Smooth muscle cell of the brain vasculature (primary cell): Measurements from ENCODE around the gene MMP11.

ENCODE experiments used
- DNase-seq: peaks from one replicate; pipeline ENCODE4 v3.0.0-alpha.2; 2012; ENCODE audit warnings: low read depth, low spot score

MMP11 gene

DNA sequence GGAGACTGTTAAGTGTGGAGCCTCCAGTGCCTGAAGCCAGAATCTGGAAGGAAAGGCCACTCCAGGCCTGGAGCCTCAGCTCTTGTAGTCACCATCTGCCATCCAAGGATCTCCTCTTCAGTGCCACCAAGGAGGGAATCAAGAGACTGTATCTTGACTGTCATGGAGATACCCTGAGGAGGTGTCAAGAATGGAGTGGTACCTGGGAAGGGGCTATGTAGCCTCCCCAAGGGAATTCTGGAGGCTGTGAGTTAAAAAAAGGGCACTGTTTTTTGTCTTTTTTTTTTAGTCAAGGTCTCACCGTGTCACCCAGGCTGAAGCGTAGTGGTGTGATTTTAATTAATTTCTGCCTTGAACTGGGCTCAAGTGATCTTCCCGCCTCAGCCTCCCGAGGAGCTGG is 13.1 kb upstream of the MMP11 start:
- no peak for DNase-seq

DNA sequence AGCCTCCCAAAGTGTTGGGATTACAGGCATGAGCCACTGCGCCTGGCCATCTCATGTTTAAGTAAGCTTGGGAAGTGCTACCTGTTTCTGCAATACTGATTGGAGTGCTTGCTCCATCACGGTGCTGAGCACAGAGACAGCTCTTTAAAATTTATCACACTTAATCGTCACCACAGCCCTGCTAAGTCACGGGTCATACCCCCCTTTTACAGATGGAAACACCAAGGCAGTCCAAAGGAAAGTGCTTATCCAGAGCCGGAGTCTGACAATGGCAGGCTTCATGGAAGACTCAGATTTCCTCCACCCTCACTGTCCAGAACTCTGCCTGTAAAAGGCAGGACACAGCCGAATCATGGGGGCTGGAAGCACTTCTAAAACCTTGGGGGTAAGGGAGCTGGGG is 12.6 kb upstream of the MMP11 start:
- no peak for DNase-seq

DNA sequence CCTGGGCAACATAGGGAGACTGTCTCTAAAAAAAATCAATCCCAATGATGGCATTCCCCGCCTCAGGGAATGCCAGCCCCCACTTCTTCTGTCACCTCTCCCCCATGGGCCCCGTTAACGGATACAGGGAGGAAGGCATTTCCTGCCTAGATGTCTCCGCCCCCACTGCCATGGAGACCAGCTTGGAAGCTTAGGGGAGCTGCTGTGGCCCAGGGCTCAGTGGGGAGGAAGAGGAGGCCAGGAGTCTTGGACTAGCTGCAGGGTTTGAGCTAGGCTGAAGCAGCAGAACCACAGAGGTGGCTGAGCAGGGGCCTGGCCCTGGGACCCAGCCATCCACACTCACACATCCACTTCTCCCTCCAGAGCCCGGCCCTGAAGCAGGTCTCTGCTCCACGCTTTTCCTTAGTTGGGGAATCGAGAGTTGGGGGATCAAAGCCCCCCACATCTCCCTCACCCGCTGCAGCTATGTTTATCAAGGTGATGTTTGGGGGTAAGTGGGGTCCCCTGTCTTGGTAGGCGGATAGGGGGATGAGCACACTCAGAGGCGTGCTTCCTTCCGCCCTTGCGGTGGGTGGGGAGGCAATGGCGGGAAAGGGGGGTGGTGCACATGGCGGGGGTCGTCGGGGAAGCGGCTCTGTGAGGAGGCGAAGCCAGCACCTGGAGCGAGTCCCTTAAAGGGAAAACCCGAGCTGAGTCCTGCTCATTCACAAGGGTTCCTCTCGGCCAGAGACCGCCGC is 9.6 kb upstream of the MMP11 start, which contains the start of gene C22orf15:
C22orf15 (plus strand) TSS at position 149 of the 737 bp plus-strand sequence; CDS start at position 466, 317 bp downstream.
- no peak for DNase-seq

DNA sequence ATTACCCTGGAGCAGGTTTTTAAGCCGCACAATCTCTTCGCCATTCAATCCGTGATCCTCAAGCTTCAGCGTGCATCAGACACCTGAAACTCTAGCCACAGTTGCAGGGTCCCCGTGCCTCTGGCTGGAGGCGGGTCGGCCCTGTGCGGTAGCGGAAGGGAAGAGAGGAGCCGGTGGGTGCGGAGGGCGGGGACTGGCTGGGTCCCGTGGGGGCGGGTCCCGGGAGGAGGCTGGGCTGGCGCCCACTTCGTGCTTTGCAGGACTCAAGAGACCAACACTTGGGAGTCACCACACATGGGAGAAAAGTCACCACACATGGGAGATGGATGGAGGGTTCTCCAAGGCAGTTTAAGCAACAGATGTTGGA is 9.1 kb upstream of the MMP11 start:
- DNase-seq: no peak

DNA sequence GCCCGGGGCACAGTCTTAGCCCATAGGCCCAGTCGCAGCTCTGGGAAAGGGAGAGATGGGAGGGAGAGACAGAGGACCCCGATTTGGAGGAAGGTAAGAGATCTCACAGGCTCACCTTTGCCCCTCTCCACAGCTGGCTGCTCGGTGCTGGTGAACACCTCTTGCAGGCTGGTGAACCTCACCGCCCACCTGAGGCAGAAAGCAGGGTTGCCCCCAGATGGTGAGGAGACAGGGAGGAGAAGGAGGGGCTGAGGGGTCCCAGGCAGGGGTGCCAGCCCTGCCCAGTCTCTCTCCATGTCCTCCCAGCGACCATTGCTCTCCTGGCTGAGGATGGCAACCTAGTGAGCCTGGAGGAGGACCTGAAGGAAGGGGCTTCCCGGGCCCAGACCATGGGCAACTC is 8.7 kb upstream of the MMP11 start:
- DNase-seq: no peak

DNA sequence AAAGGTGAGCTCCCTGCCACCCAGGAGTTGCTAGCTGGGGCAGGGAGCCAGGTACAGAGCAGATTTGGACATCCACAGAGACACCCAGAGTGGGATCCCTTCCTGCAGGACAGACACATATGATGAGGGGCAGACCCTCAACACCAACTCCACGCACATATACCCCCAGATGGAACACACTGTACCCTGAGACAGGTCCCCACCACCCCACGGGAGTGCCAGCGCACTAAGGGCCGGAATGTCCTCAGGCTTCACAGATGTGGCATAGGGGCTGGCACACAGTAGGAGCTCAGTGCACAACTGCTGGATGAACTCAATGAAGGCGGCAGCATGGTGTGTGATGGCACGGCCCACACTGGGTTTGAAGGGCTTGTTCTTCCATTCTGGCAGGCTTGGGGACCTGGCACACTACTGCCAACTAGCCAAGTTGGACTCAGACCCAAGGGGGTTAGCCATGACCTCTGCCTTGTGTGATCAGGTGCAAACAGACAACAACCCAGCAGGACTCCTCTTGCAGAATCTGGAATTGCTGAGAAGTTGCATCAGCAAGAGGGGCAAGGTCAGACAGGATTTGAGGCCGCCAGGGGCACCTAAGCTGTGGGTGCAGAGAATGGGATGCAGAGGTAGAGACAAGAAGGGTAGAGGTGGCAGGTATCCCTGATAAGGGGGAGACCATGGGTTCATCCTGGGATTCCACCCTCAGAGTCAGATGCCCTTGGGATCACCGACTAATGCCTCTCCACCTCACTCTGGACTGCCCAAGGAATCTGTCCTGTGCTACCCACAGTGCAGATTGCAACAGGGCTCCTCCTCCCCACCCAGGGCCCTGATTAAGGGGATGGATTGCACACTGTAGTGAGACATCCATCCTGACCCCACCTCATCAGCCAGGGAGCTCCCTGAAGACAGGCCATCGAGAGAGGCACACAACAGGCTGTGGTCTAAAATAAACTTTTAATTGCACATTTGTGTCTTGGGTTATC is 7.5 kb upstream of the MMP11 start:
- DNase-seq: no peak

DNA sequence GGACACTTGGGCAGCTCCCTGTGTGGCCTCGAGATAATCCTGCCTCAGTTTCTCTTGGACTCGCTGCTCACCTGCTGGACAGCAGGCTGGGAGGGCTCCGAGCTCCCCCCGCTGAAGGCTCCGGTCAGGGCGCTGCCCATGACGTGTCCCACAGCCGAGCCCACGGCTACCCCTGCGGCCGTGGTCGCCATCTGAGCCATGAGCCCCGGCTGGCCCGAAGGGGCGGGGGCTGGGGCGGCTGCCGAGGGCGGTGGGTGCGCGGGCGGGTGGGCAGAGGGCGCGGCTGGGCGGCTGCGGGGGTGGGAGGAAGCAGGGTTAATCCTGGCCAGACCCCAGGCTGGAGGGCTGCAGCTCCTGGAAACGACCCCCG is 5.4 kb upstream of the MMP11 start:
- no peak for DNase-seq

DNA sequence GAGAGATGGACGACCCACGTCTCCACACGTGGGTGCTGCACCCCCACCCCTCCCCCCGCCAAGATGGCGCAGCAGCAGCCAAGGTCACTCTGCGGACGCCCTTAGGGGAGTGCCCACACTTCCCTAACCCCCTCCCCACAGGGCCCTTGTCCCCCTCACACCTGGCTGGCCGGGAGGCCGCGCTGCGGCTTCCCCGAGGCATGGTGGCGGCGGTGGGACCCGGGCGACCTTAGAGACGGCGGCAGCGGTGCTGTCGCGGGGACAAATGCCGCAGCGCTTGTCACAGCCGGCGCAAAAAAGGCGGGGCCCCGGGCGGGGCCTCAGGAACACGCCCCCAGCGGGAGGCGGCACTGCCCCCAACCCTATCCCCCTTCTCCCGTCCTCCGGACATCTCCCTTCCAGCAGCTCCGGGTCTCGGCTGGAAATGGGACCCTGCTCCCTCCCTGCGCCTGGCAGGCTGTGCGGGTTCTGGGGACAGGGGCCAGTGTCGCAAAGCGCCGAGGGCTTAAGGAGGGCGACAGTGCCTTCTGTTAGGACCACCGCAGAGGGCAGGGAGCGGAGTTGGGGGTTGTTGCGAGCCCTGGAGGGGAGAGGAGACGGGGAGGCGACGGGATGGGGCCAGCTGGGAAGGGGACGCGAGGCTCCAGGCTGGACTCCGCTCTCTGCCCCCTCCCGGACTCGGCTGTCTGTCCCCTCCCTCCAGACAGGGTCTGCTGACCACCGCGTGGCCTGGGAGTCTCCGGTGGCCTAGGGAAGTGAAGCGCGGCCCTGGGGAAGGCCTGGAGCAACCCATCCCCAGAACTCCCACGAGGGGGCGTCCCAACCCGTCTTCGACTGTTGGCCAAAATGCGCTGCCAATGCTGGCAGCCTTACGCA is 4.7 kb upstream of the MMP11 start, which contains the start of gene CHCHD10:
CHCHD10 (minus strand) TSS at position 300 of the 876 bp plus-strand sequence; CDS start at position 202, 98 bp downstream.
- DNase-seq: peak; percentile 18

DNA sequence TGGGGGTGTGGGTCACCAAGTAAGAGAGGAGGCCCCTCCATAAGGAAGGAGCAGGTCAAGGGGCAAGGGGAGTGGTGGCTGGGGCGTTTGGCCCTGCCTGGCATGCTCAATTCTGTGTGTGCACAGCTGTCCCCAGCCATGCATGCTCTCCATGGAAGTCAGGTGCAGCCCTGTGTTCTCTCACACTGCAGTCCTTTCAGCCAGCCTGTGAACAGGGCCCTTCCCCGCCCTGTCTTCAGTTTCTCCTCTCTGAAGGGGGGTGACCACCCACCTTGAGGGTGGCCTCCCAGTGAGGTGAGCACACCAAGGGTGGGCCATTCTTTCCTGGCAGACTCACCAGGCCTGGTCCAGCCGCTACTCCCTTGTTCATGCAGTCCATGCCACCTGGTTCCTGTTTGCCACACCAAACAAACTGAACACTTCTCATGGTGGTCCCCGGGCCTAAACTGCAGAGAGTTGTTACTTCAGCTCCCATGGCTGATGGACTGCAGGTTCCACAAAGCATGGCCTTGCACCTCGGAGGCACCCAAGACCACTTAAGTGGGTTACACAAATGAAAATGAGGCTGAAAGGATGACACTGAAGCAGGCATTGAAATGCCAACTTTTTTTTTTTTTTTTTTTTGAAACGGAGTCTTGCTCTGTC is 3.2 kb upstream of the MMP11 start:
- DNase-seq: no peak

DNA sequence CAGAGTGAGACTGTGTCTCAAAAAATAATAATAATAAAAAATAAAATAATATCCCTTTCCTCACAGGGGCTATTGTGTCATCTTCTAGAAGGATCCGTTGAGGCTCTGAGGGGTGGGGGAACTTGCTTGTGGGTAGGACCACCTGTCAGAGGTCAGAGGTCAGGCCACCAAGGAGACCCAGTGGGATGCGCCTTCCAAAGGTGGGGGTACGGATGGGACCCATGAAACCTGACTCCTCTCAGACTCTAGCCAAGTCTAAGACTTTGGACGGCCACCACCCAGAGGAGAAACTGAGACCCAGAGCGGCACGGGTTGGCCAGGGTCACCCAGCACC is 367 bp upstream of the MMP11 start:
- DNase-seq: no peak

DNA sequence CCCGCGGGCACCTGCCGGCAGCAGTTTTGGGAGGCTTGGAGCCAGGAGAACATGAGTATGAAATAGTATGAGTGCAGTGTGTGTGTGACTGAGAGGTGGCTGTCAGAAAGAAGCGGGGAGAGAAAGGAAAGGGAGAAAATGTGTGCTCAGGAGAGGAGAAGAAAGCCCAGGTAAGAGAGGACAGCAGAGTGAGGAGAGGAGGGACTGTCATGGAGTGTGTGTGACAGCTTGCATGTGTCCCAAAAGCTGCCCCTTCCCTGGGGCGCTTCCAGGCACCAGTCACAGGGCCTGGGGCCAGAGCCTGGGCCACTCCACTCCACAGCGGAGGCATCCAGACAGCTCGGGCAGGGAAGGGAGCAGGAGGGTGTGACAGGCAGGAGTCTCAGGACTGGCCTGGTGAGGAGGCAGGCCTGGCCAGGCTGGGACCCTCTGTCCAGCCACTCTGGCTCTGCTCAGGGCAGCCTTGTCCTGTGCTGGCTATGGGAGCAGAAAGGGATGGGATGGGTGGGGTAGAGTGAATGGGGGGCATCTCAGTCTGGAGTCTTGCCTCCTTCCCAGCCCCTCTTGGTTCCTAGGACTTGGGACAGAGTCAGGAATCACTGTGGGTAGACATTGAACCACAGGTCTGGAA is 949 bp downstream of the MMP11 start:
- DNase-seq: no peak

DNA sequence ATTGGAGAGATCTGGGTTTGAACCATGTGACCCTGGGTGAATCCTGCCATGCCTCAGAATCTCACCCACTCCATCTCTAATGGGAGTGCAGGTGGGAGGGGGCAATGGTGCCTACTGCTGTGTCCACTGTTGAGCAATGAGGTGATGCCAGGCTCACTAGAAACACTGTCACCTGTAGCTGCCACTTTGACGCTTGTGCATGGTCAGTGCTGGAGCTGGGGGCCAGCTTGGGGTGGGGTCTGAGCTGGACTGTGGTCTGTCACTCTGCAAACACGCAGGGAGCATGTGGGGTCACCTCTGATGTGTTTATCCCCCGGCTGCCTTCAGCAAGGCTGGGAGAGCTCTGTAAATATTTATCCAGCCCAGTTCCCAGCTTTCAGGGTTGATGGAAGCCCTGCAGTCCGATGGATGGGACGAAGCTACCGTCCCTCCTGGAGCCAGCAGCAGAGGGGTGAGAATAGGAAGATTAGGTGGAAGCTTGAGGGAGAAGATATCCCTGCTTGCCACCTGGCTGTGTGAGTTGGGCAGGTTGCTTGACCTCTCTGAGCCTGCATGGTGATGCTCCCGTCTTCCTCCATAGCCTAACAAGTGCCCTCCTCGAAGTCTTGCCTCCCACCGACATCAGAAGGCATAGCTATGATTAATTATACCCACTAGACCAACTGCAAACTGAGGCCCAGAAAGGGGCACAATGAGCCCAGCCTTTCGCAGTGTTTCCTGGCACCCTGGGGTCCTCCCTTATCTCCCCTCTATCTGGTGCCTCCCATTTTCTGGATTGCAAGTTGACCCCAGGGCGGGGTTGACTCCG is 1.7 kb downstream of the MMP11 start:
- no peak for DNase-seq

DNA sequence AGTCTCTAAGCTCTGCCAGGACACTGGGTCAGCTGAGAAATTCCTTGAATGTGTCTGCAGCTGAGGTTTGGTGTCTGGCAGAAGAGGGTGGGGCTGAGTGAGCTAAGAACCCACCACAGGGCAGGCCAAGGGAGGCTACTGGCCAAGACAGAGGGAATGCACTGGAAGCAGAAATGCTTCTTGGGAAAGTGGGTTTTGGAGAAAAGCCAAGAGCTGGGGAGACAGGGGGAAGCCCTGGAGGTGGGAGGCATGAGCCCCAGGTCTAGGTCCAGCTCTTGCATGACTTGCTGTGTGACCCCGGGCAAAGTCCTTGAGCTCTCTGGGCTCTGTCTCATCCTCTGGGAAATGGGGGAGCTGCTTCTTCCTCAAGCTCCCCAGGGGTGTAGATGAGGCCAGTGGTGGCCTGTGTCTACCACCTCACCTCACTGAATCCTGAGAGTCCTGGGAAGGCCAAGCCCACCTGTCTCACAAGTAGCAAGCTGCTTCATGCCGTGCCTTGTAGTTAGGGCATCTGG is 2.3 kb downstream of the MMP11 start:
- no peak for DNase-seq

DNA sequence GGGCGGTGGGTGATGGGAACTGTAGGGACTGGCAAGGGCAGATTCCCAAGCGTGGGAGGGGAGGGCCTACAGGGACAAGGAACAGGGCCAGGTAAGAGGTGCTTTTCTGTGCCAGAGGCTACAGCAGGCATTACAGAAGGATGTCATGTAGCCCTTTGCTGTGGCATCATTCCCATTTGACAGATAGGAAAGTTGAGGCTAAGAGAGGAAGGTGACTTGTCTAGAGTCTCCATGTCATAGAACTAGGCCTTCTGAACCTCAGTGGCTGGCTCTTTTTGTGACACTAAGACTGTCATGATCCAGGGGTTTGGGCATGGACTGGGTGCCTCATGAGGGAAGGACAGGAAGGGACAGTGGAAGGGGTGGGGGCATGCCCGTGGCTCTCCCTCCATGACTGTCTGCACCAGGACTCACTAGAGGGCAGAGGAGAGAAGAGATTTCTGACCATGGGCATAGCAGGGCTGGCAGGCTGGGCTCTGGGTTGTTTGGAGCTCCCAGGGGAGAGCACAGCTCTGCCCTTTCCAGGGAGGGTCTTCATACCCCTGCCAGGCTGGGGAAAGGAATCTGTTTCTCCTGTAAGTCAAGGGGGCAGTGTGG is 3.2 kb downstream of the MMP11 start:
- DNase-seq: no peak

DNA sequence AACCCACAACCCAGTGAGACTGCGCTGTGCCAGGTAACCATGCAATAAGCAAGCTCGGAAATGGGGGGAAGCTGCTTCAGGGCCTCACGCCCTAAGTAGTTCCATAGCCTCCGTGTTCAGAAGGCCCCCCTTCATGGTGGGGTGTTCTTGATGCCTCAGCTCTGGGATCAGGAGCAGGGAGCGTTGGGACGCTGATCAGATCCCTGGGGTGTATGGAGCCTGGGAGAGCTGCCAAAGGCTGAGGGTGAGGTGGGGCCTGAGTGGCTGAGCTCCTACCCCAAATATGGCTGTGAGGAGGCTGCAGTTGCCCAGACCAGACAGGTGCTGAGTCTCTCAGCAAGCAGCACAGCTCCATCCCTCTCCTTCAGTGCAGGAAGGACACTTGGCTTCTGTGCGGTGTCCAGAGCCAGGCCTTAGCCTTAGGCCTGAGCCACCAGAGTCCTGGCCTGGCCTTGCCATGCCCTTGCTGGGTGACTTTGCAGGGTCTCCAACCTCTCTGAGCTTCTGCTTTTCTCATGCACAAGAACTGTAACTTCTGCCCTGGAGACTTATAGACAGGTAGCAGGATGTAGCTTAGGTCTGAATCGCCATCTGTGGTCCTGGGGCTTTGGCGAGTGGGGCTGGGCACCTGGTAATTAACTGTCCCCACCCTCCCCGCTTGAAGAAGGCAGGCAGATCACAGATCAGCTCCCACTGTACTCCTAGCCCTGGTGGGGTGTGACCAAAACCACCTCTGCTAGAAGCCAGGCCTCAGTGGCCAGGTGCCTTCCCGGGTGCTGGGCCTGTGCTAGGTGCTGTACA is 5.3 kb downstream of the MMP11 start:
- DNase-seq: no peak

DNA sequence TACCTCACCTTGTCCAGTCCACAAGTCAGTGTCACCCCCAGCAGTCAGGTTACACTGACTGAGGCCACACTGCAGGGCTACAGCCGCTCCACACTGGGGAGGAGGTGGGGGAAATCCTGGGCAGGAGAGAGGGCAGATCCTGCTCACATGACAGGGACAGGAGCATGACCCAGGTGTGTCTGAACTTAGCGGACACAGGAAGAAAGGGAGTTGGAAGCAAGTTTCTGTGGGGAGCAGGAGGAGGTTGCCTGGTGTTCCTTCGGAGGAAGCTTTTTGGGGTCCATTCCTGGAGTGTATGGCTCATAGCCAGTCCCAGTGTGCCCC is 5.9 kb downstream of the MMP11 start:
- no peak for DNase-seq

DNA sequence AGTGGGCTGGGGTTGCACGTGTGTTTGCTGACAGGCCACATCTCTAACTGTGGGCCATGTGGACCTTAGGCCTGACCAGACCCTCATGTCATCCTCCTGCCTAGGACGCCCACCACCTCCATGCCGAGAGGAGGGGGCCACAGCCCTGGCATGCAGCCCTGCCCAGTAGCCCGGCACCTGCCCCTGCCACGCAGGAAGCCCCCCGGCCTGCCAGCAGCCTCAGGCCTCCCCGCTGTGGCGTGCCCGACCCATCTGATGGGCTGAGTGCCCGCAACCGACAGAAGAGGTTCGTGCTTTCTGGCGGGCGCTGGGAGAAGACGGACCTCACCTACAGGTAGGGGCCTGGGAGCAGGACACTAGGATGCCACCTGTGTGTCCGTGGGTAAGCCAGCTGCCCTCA is 6.4 kb downstream of the MMP11 start:
- no peak for DNase-seq

DNA sequence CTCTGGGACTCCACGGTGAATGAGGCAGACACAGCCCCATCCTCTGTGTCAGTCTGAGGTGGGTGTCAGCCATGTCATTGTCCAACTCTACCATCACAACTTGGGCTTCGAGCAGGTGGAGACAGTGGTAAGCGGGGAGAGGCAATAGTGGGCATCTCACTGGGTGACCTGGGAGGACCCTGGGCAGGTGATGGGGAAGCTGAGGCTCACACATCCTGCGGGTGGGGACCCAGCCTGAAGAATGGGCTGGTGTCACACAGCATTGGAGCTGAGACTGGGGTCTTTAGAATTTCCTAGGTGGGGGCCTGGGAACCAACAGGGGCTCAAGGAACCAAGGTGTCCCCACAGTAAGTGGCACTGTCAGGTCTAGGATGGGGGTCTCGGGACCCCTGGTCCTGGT is 7.1 kb downstream of the MMP11 start:
- DNase-seq: no peak
